Colonic mucosa (tissue), 4 donors: ENCODE results near the gene HLA-DPA1. TPM values are rescaled to one million over a fixed set of nuclear protein-coding genes. Genes with fewer than 3 reads are reported as not detected.

Experiments used
- DNase-seq: peaks from one replicate; pipeline ENCODE4 v3.0.0-alpha.2; 2020
- H3K27ac ChIP-seq: fragments of 200-600 bp; one replicate; pipeline ENCODE4 v1.8.0; 2021
- H3K27me3 ChIP-seq: fragments of 200-600 bp; one replicate; pipeline ENCODE4 v1.8.0; 2021
- H3K36me3 ChIP-seq: fragments of 200-600 bp; one replicate; pipeline ENCODE4 v1.8.0; 2021
- H3K4me1 ChIP-seq: fragments of 200-600 bp; one replicate; pipeline ENCODE4 v1.8.0; 2021; ENCODE audit warnings: mild to moderate bottlenecking
- H3K4me3 ChIP-seq: fragments of 200-600 bp; one replicate; pipeline ENCODE4 v1.8.0; 2021
- H3K9ac ChIP-seq, 2 donors: one replicate each; pipeline ENCODE4 v1.7.0; 2013; ENCODE audit warnings: control low read depth in 2 of 2, low read depth in 2 of 2, low read length in 2 of 2
- H3K9me3 ChIP-seq: fragments of 200-600 bp; one replicate; pipeline ENCODE4 v1.8.0; 2021
- intact Hi-C: fragments of 100-400 bp; cut with DNase I; formaldehyde crosslinking; loops from one replicate; pipeline ENCODE4 v1.14.1; 2022
- total RNA-seq, 2 donors: library from RNA; stranded (reverse); fragmentation: NEBNext Ultra II Directional in 1 of 2; extraction: Animal tissue kit (Norgen Biotek cat#: 25700) in 1 of 2; gene quantifications; one replicate each; pipeline ENCODE4 v1.2.1, GENCODE V29; 2021
- TF ChIP-seq, protein P1 (sequence below): fragments of 200-600 bp; IDR thresholded peaks from one replicate; pipeline ENCODE4 v1.8.0; 2022; ENCODE audit warnings: antibody characterized with exemption, mild to moderate bottlenecking
- donor health status: healthy.
- donor health status: DM: no; HTN: no; CAD: no.
- donor health status: DM: no; HTN: no; CAD: no.

The HLA-DPA1 gene
- 10 to 100 TPM; 18.7 to 58.7 TPM for total RNA-seq

DNA sequence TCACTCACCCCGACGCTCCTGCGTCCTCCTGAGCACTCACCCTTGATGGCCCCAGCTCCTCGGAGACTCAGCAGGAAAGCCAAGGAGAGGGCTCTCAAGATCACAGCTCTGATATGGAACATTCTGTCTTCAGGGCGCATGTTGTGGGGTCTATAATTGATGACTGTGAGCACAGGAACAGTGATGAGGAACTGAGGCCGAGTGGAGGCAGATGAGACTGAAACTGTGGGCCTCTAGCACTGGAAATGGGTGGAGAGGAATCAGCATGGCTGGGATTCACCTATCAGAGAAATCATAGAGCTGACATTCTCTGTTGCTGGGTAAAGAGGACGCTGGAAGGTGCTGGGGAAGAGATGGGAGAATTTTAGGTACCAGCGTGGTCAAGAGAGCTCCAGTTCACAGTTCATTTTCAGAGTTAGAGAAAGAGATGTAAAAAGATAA is at the start of gene HLA-DPA1:
TSS of gene HLA-DPA1 (minus strand) at position 219 of the 441 bp plus-strand sequence.
- Histone ChIP-seq H3K9ac (peak within 1 kb of the TSS; percentile 36 to 66), H3K9me3 (no peaks in the 10 kb centered on the region), H3K4me3 (peak within 1 kb of the TSS; percentile 8), H3K27me3 (no peaks in the 10 kb centered on the region), H3K27ac (peak within 1 kb of the TSS; percentile 24), H3K36me3 (no peaks in the 10 kb centered on the region), H3K4me1 (no peaks in the 10 kb centered on the region)
- intact Hi-C loops = no loop called here
- TF ChIP-seq, protein P1, sequence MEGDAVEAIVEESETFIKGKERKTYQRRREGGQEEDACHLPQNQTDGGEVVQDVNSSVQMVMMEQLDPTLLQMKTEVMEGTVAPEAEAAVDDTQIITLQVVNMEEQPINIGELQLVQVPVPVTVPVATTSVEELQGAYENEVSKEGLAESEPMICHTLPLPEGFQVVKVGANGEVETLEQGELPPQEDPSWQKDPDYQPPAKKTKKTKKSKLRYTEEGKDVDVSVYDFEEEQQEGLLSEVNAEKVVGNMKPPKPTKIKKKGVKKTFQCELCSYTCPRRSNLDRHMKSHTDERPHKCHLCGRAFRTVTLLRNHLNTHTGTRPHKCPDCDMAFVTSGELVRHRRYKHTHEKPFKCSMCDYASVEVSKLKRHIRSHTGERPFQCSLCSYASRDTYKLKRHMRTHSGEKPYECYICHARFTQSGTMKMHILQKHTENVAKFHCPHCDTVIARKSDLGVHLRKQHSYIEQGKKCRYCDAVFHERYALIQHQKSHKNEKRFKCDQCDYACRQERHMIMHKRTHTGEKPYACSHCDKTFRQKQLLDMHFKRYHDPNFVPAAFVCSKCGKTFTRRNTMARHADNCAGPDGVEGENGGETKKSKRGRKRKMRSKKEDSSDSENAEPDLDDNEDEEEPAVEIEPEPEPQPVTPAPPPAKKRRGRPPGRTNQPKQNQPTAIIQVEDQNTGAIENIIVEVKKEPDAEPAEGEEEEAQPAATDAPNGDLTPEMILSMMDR = no peak
- DNase-seq = peak; percentile 28

DNA sequence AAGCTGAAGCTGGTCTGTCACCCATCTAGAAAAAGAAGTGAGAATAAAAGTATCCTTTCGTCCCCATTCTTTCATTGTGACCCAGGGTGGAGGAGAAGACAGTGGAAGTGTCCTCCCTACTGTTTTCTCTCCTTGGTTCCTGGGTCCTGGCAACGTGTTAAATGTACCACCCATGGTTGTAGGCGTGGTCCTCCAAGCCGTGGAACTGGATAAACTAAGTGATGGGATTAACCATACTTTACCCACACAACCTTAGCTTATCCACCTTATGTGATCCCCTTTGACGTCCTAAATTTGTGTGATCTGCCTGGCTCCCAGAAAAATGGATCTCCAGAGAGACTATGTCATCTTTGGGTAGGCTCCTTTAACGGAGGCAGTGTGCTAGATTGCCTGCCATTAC is 49.7 kb upstream of the HLA-DPA1 start:
- H3K36me3 ChIP-seq = no peaks in the 10 kb centered on the region
- H3K4me3 ChIP-seq = no peak overlapping the region
- H3K27me3 ChIP-seq = no peaks in the 10 kb centered on the region
- intact Hi-C loops = loop anchor here (5.0 kb wide), 1 partner anchor 124 kb away; no protein-coding TSS in a partner anchor
- H3K27ac ChIP-seq = no peak overlapping the region
- TF ChIP-seq, protein P1 = no peak
- H3K9me3 ChIP-seq = no peaks in the 10 kb centered on the region
- DNase-seq = no peak
- H3K9ac ChIP-seq = no peak overlapping the region
- H3K4me1 ChIP-seq = no peaks in the 10 kb centered on the region

- no peaks in the 10 kb centered on the region for H3K36me3 ChIP-seq
- H3K9ac ChIP-seq = no peak overlapping the region
- H3K4me1 ChIP-seq = no peaks in the 10 kb centered on the region
- H3K27ac ChIP-seq = no peak overlapping the region
- TF ChIP-seq, protein P1 = no peak
- H3K4me3 ChIP-seq = no peak overlapping the region
- intact Hi-C loops = loop anchor here (5.0 kb wide), 1 partner anchor 127 kb away; no protein-coding TSS in a partner anchor
- H3K9me3 ChIP-seq = no peaks in the 10 kb centered on the region
- DNase-seq = no peak
- H3K27me3 ChIP-seq = peaks cover 13% of the 10 kb centered on the region
These were observed 46.6 kb upstream of the HLA-DPA1 start for GRCh38 chr6:33120001-33120400.

GRCh38 chr6:33118525-33119123 is 45.2 kb upstream of the HLA-DPA1 start:
- peaks cover 13% of the 10 kb centered on the region for H3K27me3 ChIP-seq
- TF ChIP-seq, protein P1 = peak; percentile 85
- no peak overlapping the region for H3K27ac ChIP-seq
- intact Hi-C loops = loop anchor here (5.0 kb wide), 1 partner anchor 34 kb away; no protein-coding TSS in a partner anchor
- no peaks in the 10 kb centered on the region for H3K4me1 ChIP-seq
- no peak for DNase-seq
- H3K4me3 ChIP-seq = no peak overlapping the region
- H3K9me3 ChIP-seq = no peaks in the 10 kb centered on the region
- H3K36me3 ChIP-seq = no peaks in the 10 kb centered on the region
- no peak overlapping the region for H3K9ac ChIP-seq

DNA sequence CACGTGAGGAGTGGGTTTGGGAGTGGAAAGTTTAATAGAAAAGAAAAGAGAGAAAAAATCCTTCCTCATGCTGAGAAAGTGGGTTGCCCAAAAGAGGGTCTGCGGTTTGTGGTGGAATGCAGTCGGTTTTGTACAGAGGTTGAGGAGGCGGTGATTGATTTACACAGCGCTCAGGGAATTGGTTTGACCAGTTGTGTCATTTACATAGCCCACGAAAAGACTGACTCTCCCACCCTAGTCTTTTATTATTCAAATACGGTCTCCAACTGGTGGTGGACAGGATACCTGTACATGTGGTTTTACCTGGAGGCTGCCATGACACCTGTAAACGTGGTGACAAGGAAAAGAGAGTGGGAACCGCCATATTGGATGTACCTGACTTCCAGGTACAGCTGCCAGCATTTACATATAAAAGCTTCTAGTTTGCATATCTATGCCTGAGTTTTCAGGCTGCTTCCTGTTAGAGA is 44.4 kb upstream of the HLA-DPA1 start:
- TF ChIP-seq, protein P1 = no peak
- H3K9ac ChIP-seq = no peak overlapping the region
- no peaks in the 10 kb centered on the region for H3K36me3 ChIP-seq
- H3K4me3 ChIP-seq = no peak overlapping the region
- H3K4me1 ChIP-seq = no peaks in the 10 kb centered on the region
- H3K27ac ChIP-seq = no peak overlapping the region
- DNase-seq = no peak
- peaks cover 13% of the 10 kb centered on the region for H3K27me3 ChIP-seq
- H3K9me3 ChIP-seq = no peaks in the 10 kb centered on the region
- intact Hi-C loops = loop anchor here (5.0 kb wide), 1 partner anchor 34 kb away; no protein-coding TSS in a partner anchor
